Measurements from ENCODE around the gene PCDHA12.

GRCh38 chr5:140883927-140884697, 9.0 kb downstream of the PCDHA12 start:
- TF ChIP-seq, protein P1, sequence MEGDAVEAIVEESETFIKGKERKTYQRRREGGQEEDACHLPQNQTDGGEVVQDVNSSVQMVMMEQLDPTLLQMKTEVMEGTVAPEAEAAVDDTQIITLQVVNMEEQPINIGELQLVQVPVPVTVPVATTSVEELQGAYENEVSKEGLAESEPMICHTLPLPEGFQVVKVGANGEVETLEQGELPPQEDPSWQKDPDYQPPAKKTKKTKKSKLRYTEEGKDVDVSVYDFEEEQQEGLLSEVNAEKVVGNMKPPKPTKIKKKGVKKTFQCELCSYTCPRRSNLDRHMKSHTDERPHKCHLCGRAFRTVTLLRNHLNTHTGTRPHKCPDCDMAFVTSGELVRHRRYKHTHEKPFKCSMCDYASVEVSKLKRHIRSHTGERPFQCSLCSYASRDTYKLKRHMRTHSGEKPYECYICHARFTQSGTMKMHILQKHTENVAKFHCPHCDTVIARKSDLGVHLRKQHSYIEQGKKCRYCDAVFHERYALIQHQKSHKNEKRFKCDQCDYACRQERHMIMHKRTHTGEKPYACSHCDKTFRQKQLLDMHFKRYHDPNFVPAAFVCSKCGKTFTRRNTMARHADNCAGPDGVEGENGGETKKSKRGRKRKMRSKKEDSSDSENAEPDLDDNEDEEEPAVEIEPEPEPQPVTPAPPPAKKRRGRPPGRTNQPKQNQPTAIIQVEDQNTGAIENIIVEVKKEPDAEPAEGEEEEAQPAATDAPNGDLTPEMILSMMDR (IDR thresholded peaks at IDR 0.05): no peak
- TF ChIP-seq POLR2A (IDR thresholded peaks at IDR 0.05): no peak
- TF ChIP-seq POLR2AphosphoS5 (IDR thresholded peaks at IDR 0.05): no peak
